Measurements from ENCODE around the gene ANKH.

Gene ANKH

GRCh38 chr5:14816374-14816998 is 55.1 kb downstream of the ANKH start:
- H3K4me1 ChIP-seq (ENCODE audit: control insufficient read depth in 1 of 2, insufficient read depth in 2 of 2, low read length in 2 of 2): peaks cover 0 to 4% of the 10 kb centered on the region in 2 donors
- no peaks in the 10 kb centered on the region for H3K9me3 ChIP-seq (ENCODE audit: control insufficient read depth in 1 of 2, low read length in 2 of 2)
- H3K9ac ChIP-seq (ENCODE audit: low read depth in 1 of 2, low read length in 2 of 2): no peak overlapping the region
- H3K27me3 ChIP-seq (ENCODE audit: control insufficient read depth in 1 of 2, insufficient read depth in 2 of 2, low read length in 2 of 2): no peaks in the 10 kb centered on the region
- H3K4me3 ChIP-seq (ENCODE audit: low read depth in 1 of 2, low read length in 2 of 2): no peak overlapping the region
- H3K27ac ChIP-seq (ENCODE audit: low read depth, low read length): no peak overlapping the region
- no peaks in the 10 kb centered on the region for H3K36me3 ChIP-seq (ENCODE audit: control insufficient read depth in 1 of 2, insufficient read depth in 2 of 2, low read length in 2 of 2)

GRCh38 chr5:14813747-14814146 is 57.8 kb downstream of the ANKH start:
- Histone ChIP-seq H3K4me3 (ENCODE audit: low read depth in 1 of 2, low read length in 2 of 2) (no peak overlapping the region), H3K9me3 (ENCODE audit: control insufficient read depth in 1 of 2, low read length in 2 of 2) (no peaks in the 10 kb centered on the region), H3K27ac (ENCODE audit: low read depth, low read length) (no peak overlapping the region), H3K36me3 (ENCODE audit: control insufficient read depth in 1 of 2, insufficient read depth in 2 of 2, low read length in 2 of 2) (no peaks in the 10 kb centered on the region), H3K9ac (ENCODE audit: low read depth in 1 of 2, low read length in 2 of 2) (no peak overlapping the region), H3K4me1 (ENCODE audit: control insufficient read depth in 1 of 2, insufficient read depth in 2 of 2, low read length in 2 of 2) (peaks cover 9 to 12% of the 10 kb centered on the region in 2 donors), H3K27me3 (ENCODE audit: control insufficient read depth in 1 of 2, insufficient read depth in 2 of 2, low read length in 2 of 2) (no peaks in the 10 kb centered on the region)

- Histone ChIP-seq H3K36me3 (ENCODE audit: control insufficient read depth in 1 of 2, insufficient read depth in 2 of 2, low read length in 2 of 2) (no peaks in the 10 kb centered on the region), H3K4me1 (ENCODE audit: control insufficient read depth in 1 of 2, insufficient read depth in 2 of 2, low read length in 2 of 2) (peaks cover 9 to 12% of the 10 kb centered on the region in 2 donors), H3K27me3 (ENCODE audit: control insufficient read depth in 1 of 2, insufficient read depth in 2 of 2, low read length in 2 of 2) (no peaks in the 10 kb centered on the region), H3K4me3 (ENCODE audit: low read depth in 1 of 2, low read length in 2 of 2) (no peak overlapping the region), H3K27ac (ENCODE audit: low read depth, low read length) (no peak overlapping the region), H3K9ac (ENCODE audit: low read depth in 1 of 2, low read length in 2 of 2) (no peak overlapping the region), H3K9me3 (ENCODE audit: control insufficient read depth in 1 of 2, low read length in 2 of 2) (no peaks in the 10 kb centered on the region)
Measured at GRCh38 chr5:14812166-14812565, 59.4 kb downstream of the ANKH start.

GRCh38 chr5:14810928-14811572 is 60.5 kb downstream of the ANKH start:
- Histone ChIP-seq H3K36me3 (ENCODE audit: control insufficient read depth in 1 of 2, insufficient read depth in 2 of 2, low read length in 2 of 2) (no peaks in the 10 kb centered on the region), H3K4me3 (ENCODE audit: low read depth in 1 of 2, low read length in 2 of 2) (no peak overlapping the region), H3K27me3 (ENCODE audit: control insufficient read depth in 1 of 2, insufficient read depth in 2 of 2, low read length in 2 of 2) (no peaks in the 10 kb centered on the region), H3K9ac (ENCODE audit: low read depth in 1 of 2, low read length in 2 of 2) (no peak overlapping the region), H3K9me3 (ENCODE audit: control insufficient read depth in 1 of 2, low read length in 2 of 2) (no peaks in the 10 kb centered on the region), H3K27ac (ENCODE audit: low read depth, low read length) (no peak overlapping the region), H3K4me1 (ENCODE audit: control insufficient read depth in 1 of 2, insufficient read depth in 2 of 2, low read length in 2 of 2) (peaks cover 9 to 12% of the 10 kb centered on the region in 2 donors)

GRCh38 chr5:14810282-14810681 is 61.3 kb downstream of the ANKH start:
- Histone ChIP-seq H3K27me3 (ENCODE audit: control insufficient read depth in 1 of 2, insufficient read depth in 2 of 2, low read length in 2 of 2) (no peaks in the 10 kb centered on the region), H3K36me3 (ENCODE audit: control insufficient read depth in 1 of 2, insufficient read depth in 2 of 2, low read length in 2 of 2) (peaks cover 0 to 4% of the 10 kb centered on the region in 2 donors), H3K9ac (ENCODE audit: low read depth in 1 of 2, low read length in 2 of 2) (peak overlapping the region in 1 of 2 donors; percentile 20), H3K27ac (ENCODE audit: low read depth, low read length) (no peak overlapping the region), H3K9me3 (ENCODE audit: control insufficient read depth in 1 of 2, low read length in 2 of 2) (no peaks in the 10 kb centered on the region), H3K4me3 (ENCODE audit: low read depth in 1 of 2, low read length in 2 of 2) (peak overlapping the region in 1 of 2 donors; percentile 50), H3K4me1 (ENCODE audit: control insufficient read depth in 1 of 2, insufficient read depth in 2 of 2, low read length in 2 of 2) (peaks cover 9 to 12% of the 10 kb centered on the region in 2 donors)

GRCh38 chr5:14809369-14810155 is 62.0 kb downstream of the ANKH start:
- Histone ChIP-seq H3K4me1 (ENCODE audit: control insufficient read depth in 1 of 2, insufficient read depth in 2 of 2, low read length in 2 of 2) (peaks cover 9 to 12% of the 10 kb centered on the region in 2 donors), H3K4me3 (ENCODE audit: low read depth in 1 of 2, low read length in 2 of 2) (peak overlapping the region in 1 of 2 donors; percentile 50), H3K27ac (ENCODE audit: low read depth, low read length) (no peak overlapping the region), H3K9me3 (ENCODE audit: control insufficient read depth in 1 of 2, low read length in 2 of 2) (no peaks in the 10 kb centered on the region), H3K27me3 (ENCODE audit: control insufficient read depth in 1 of 2, insufficient read depth in 2 of 2, low read length in 2 of 2) (no peaks in the 10 kb centered on the region), H3K36me3 (ENCODE audit: control insufficient read depth in 1 of 2, insufficient read depth in 2 of 2, low read length in 2 of 2) (peaks cover 3 to 4% of the 10 kb centered on the region in 2 donors), H3K9ac (ENCODE audit: low read depth in 1 of 2, low read length in 2 of 2) (peak overlapping the region in 1 of 2 donors; percentile 20)

GRCh38 chr5:14807471-14807870 is 64.1 kb downstream of the ANKH start:
- Histone ChIP-seq H3K27ac (ENCODE audit: low read depth, low read length) (no peak overlapping the region), H3K9me3 (ENCODE audit: control insufficient read depth in 1 of 2, low read length in 2 of 2) (no peaks in the 10 kb centered on the region), H3K4me3 (ENCODE audit: low read depth in 1 of 2, low read length in 2 of 2) (no peak overlapping the region), H3K27me3 (ENCODE audit: control insufficient read depth in 1 of 2, insufficient read depth in 2 of 2, low read length in 2 of 2) (no peaks in the 10 kb centered on the region), H3K4me1 (ENCODE audit: control insufficient read depth in 1 of 2, insufficient read depth in 2 of 2, low read length in 2 of 2) (peaks cover 9 to 12% of the 10 kb centered on the region in 2 donors), H3K36me3 (ENCODE audit: control insufficient read depth in 1 of 2, insufficient read depth in 2 of 2, low read length in 2 of 2) (peaks cover 4 to 7% of the 10 kb centered on the region in 2 donors), H3K9ac (ENCODE audit: low read depth in 1 of 2, low read length in 2 of 2) (no peak overlapping the region)

GRCh38 chr5:14806456-14806855 is 65.1 kb downstream of the ANKH start:
- H3K27me3 ChIP-seq (ENCODE audit: control insufficient read depth in 1 of 2, insufficient read depth in 2 of 2, low read length in 2 of 2): no peaks in the 10 kb centered on the region
- H3K27ac ChIP-seq (ENCODE audit: low read depth, low read length): no peak overlapping the region
- no peaks in the 10 kb centered on the region for H3K9me3 ChIP-seq (ENCODE audit: control insufficient read depth in 1 of 2, low read length in 2 of 2)
- peaks cover 4 to 12% of the 10 kb centered on the region in 2 donors for H3K36me3 ChIP-seq (ENCODE audit: control insufficient read depth in 1 of 2, insufficient read depth in 2 of 2, low read length in 2 of 2)
- H3K4me3 ChIP-seq (ENCODE audit: low read depth in 1 of 2, low read length in 2 of 2): no peak overlapping the region
- H3K4me1 ChIP-seq (ENCODE audit: control insufficient read depth in 1 of 2, insufficient read depth in 2 of 2, low read length in 2 of 2): peaks cover 9 to 12% of the 10 kb centered on the region in 2 donors
- no peak overlapping the region for H3K9ac ChIP-seq (ENCODE audit: low read depth in 1 of 2, low read length in 2 of 2)

GRCh38 chr5:14802541-14802940 is 69.0 kb downstream of the ANKH start:
- no peak overlapping the region for H3K4me3 ChIP-seq (ENCODE audit: low read depth in 1 of 2, low read length in 2 of 2)
- H3K4me1 ChIP-seq (ENCODE audit: control insufficient read depth in 1 of 2, insufficient read depth in 2 of 2, low read length in 2 of 2): no peaks in the 10 kb centered on the region
- no peaks in the 10 kb centered on the region for H3K27me3 ChIP-seq (ENCODE audit: control insufficient read depth in 1 of 2, insufficient read depth in 2 of 2, low read length in 2 of 2)
- peaks cover 4 to 12% of the 10 kb centered on the region in 2 donors for H3K36me3 ChIP-seq (ENCODE audit: control insufficient read depth in 1 of 2, insufficient read depth in 2 of 2, low read length in 2 of 2)
- no peak overlapping the region for H3K9ac ChIP-seq (ENCODE audit: low read depth in 1 of 2, low read length in 2 of 2)
- no peaks in the 10 kb centered on the region for H3K9me3 ChIP-seq (ENCODE audit: control insufficient read depth in 1 of 2, low read length in 2 of 2)
- H3K27ac ChIP-seq (ENCODE audit: low read depth, low read length): no peak overlapping the region

GRCh38 chr5:14801792-14802191 is 69.8 kb downstream of the ANKH start:
- no peak overlapping the region for H3K27ac ChIP-seq (ENCODE audit: low read depth, low read length)
- H3K4me3 ChIP-seq (ENCODE audit: low read depth in 1 of 2, low read length in 2 of 2): no peak overlapping the region
- peaks cover 4 to 12% of the 10 kb centered on the region in 2 donors for H3K36me3 ChIP-seq (ENCODE audit: control insufficient read depth in 1 of 2, insufficient read depth in 2 of 2, low read length in 2 of 2)
- no peaks in the 10 kb centered on the region for H3K4me1 ChIP-seq (ENCODE audit: control insufficient read depth in 1 of 2, insufficient read depth in 2 of 2, low read length in 2 of 2)
- no peaks in the 10 kb centered on the region for H3K9me3 ChIP-seq (ENCODE audit: control insufficient read depth in 1 of 2, low read length in 2 of 2)
- no peaks in the 10 kb centered on the region for H3K27me3 ChIP-seq (ENCODE audit: control insufficient read depth in 1 of 2, insufficient read depth in 2 of 2, low read length in 2 of 2)
- no peak overlapping the region for H3K9ac ChIP-seq (ENCODE audit: low read depth in 1 of 2, low read length in 2 of 2)

Measured in duodenal mucosa (tissue), 2 donors.